SHP77 treated with DMSO at 0.1 percent for 48 hours (cell line): ENCODE measurements around the gene PARS2.

ENCODE experiments used
- DNase-seq: peaks from one replicate; lab custom pipeline; 2025; lab: John Stamatoyannopoulos, UW

Gene PARS2

DNA sequence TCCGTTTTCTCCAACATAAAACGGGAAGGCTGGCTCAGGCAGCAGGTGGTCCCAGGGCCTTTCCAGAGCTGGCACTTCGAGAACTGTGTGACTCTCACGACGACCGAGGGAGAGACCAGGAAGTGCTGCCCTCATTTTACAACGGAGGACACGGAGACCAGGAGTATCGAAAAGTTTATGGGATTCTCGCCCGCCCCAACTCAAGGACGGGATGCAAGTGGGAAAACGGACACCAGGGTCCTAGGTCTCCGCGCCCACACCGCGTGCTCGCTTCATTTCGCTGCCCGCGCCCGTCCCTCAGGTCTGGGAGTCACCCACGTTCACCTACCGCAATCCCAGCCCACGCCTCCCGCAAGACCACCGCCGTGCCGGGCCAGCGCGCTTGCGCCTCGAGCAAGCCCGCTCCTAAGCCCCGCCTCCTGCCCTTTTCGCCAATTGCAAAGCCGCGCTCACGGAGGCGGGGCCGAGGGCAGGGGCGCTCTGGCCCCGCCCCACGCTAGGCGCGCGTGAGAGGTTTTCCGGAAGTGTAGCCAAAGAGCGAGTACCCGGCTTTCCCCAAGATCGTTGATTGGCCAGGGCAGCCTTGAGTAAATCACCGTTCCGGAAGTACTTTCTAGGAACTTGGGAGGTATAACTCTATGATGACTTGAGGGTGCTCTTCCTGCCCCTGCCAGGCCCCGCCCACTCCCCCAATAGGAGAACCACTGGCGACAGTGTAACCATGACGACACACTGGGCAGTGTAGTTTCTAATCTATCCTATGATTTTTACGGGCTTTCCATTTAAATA lies at the start of gene PARS2:
PARS2 (minus strand) TSS at position 391 of the 789 bp plus-strand sequence. CDS start 5,362 bp downstream, outside the sequence.
- DNase-seq, result peak; percentile 98

DNA sequence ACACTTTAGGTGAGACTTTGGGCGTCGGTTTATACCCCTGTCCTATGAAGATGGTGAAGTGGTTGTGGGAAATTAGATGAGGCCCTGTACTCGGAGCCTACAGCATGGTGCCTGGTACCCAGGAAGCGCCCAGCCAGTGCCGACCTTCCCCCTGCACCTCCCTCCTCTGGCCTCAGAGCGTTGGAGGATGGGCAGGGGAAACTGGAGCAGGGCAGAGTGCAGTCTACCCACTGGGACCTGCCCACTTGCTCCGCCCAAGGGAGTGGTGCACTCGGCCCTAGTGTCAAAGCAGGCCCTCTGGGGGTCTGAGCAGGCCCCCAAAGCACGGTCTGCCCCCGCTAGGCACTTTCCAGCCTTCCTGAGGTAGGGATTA lies 49.8 kb upstream of the PARS2 start:
- DNase-seq, result no peak

DNA sequence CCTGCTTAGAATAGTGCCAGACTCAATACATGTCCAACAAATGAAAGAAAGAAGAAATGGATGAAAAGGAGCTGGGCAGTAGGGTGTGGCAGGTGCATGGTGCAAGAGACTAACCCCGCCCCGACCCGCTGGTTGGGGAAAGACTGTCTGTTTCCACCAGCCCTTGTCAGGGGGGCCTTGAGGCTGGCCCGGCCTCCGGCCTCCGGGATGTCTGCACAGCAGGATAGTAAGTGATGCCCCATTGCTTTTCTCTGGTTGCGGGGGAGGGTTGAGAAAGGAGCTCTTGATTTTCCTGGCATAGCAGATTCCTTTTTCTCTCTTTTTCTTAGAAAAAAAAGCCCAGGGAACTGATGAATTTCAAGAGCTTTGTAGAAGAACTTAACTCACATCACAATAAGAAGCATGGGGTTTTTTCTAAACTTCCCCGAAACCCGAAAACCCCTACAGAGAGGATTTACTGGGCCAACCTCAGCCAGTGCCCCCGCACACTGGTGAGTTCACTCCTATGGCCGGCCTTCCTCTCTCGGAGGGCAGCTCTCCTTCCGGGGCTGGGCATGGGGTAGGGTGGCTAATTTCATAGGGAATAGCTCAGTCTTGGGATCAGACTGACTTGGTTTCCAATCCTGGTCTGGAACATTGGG lies 49.3 kb upstream of the PARS2 start:
- DNase-seq, result no peak

DNA sequence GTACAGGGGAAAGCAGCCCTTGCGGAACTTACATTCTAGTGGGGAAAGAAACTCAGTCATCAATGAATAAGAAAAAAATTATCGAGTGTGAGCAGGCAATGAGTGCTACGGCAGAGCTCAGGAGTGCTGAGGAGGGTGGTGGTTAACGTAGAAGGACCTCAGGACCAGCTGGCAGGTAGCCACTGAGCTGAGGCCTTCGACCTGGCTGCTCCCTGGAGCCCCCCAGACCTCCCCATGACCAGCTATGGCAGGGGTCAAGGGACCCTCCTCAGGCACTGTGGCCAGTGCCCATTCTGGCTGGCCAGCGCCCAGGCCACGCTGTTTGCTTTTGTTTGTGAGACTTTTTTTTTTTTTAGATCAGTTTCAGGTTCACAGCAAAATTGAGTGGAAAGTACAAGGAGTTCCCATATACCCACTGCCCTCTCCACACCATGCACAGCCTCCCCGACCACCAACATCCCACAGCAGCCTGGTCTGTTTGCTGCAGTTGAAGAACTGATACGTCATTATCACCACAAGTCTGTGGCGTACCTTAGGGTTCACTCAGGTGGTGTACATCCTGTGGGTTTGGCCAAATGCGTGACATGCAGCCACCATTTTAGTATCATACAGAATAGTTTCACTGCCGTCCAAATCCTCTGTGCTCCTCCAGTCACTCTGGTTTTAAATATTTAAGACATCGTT lies 48.6 kb upstream of the PARS2 start:
- DNase-seq, result no peak

DNA sequence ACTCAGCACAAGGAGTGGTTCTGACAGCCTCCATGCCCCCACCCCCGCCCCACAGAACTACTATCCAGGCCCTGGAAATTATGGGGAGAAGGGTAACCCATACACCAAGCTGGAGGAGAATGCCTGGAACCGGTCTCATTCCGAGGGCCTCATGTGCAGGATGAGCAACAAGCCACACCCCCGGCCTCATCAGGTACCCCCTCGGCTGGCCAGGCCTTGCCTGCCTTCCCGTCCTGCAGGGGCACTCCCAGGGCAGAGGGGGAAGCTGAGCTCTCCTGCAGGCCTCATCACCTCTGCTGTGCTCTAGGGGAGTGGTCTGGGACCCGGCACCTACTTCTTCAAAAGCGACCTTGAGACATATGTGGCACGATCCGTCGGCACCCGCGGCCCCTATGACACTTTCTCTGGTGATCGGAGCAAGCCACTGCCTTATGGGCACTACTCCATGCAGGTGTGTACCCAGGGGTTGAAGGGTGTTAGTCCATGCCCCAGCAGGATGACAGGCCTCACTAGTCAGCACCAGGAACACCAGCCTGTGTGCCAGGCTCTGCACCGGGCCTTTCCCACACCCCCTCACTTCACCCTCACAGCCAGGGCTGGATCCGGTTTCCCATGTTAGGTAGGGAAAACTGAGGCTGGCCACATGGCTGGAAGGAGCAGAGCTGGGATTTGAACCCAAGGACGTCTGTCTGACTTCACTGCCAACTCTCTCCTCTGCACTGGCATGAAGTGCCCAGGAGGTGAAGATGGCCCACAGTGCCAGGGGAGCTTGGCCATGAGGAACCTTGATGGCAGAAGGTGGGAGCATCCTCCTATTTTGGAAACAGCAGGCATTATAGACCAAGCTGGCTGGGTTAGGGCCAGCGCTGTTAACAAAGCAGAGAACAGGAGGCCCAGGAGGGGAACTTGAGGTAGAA lies 47.7 kb upstream of the PARS2 start:
- no peak for DNase-seq

DNA sequence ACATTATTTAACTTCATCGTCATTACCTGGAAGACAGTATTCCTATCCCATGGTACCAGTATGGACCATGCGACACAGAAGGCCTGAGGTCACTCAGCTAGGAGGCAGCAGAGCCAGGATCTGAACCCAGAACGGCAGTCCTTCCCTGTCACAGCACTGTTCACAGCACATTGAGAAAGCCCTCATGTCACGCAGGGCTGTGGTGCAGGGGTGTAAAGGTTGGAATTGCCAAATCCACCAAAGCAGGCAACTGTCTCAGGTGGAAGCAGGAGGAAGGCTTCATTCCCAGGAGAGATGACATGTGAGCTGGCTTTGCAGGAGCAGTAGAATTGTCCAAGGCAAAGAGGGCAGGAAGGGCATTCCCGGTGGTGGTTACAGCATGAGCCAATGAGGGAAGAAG lies 46.7 kb upstream of the PARS2 start:
- DNase-seq, result no peak

DNA sequence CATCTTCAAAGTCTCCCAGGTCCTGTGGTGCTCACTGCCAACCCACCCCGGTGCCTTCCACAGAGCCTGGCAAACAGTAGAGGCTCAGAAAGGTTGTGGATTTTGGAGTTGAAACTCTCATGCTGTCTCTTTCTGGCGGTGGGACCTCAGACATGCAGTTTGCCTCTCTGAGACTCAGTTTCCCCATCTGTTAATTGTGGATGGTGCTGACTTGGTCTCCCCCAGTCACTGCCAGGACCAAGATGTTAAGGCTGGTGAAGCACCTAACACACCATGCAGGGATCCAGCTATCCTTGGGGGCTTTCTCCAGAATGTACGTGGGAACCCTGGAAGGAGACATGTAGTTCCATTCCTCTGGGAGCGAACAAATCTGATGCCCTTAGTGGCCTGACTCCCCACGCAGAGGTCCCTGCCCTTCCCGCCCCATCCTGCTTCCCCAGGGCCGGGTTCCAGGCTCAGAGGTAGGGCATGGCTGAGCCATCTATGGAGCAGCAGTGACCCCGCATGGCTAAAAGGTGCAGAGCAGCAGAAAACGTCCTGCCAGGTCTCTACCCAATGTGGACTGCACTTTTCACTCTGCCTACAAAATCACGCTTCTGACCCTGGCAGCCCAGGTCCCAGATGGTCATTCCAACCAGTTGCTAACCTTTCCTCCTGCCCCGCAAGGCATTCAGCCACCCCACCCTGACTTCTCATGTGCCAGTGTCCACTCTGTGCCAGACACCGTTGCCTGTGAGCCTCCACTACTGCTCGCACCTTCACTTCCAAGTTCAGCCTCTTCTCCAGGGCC lies 46.0 kb upstream of the PARS2 start:
- DNase-seq, result peak; percentile 16

DNA sequence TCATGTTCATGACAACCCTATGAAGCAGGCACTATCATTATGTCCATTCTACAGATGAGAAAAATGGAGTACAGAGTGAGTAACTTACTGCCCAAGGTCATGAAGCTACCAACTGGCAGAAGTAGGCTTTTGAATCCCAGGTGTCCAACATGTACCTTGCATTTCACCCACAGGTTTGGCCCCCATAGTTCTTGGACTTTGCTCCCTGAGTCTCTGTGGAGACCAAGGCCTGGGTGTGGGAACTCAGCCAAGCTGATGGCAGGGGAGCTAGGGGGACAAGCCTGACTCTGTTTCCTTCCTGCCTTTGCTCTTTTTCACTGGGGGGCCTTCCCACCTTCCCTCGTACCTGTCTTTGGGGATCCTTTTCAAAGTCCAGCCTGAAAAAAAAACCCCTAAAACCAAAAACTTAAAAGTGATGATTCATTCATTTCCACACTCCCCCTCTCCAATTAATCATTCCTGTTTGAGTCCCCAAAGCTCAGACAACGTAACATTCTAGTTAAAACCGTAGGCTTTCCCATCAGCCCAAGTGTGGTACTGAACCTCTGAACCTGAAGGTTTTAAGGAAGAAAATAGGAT lies 45.3 kb upstream of the PARS2 start:
- DNase-seq, result no peak

DNA sequence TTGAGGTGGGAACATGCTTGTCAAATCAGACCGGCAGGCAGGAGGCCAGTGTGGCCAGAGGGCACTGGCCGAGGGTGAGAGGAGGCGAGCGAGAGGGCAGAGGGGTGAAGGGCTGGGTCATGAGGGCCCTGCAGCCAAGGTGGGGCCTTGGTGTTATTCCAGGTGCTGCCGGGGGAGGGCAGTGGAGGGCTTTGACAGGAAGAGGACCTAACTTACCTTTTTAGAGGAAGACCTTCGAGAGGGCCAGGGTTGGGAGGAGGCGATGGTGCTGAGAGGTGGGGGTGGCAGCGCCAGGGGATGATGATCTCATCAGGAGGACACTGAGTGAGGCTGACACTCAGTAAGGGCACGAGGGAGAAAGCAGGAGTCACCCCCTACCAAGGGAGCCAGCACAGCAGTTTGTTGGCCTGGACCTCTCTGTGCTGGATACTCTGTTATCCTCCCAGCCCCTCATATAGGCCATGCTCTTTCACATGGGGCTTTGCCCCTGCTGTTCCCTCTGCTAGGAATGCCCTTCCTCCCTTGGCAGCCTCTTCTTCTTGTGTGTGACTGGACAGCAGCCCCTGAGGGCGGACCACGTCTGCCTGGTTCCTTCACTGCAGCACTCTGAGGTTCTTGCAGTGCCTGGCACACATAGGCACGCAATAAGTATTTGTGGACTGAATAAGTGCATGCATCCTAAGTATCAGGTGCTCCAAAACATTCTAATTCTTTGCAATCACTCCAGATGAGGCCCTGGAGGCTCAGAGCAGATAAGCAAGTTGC lies 44.3 kb upstream of the PARS2 start:
- no peak for DNase-seq

DNA sequence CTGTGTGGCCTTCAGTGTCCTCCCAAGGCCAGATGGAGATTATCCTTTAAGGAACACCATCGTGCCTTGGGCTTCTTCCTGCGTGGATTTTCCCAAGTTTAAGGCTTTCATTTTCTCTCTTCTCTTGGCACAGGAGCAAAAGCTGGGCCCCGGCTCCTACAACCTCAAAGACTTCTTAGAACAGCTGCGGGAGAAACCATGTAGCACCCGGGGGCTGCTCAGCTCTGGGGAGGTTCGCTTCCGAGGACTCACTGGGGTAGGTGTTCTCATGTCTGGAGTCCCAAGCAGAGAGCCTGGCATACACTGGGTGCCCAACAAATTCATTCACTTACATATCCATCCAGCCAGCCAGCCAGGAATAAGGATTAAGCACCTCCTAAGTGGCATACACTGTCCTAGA lies 43.4 kb upstream of the PARS2 start:
- no peak for DNase-seq

DNA sequence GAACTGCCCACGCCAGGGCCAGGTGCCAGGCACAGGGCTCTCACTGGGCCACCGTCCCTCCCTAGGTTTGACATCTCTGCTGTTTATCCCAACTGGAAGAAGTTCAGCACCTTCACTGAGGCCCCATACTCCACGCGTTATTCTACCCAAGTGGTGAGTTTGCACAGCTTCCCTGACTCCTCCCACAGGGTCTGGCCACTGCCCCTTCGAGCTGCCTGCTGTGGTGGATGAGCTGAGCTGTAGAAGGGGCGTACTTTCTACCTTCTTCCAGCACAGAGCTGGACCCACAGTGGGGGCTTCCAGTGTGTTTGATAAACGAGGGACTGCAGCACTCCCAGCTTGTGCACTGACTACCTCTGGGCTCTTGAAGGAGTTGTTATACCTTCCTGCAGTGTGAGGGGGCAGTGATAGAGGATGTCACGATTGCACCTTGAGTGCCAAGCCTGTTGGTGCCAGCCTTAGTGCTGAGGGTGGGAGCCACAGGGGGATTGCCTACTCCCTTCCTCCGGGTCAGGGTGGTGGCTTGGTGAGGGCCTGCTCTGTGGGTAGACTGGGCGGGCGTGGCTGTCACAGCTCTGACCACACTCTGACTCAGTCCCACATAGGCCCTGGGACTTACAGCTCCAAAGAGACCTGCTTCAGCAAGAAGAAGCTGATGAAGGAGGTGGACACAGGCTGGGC lies 42.7 kb upstream of the PARS2 start:
- no peak for DNase-seq

DNA sequence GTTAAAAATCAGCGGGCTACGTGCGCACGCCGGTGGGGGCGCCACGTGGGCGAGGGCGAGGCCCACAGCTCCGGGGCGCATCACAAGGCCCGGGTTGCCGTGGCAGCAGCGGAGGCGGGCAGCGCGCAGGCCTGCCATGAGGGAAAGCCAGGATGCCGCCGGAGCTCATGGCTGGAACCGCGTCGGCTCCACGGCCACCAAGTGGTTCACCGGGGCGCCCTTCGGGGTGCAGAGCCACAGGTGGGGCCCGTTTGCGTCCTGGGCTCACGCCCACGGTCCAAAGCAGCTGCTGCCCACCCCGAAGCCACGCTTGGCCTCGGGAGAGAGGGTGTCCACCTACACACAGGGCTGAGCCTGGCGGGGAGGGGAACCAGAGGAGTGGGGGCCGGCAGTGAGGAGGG lies 41.7 kb upstream of the PARS2 start:
- DNase-seq, result no peak

DNA sequence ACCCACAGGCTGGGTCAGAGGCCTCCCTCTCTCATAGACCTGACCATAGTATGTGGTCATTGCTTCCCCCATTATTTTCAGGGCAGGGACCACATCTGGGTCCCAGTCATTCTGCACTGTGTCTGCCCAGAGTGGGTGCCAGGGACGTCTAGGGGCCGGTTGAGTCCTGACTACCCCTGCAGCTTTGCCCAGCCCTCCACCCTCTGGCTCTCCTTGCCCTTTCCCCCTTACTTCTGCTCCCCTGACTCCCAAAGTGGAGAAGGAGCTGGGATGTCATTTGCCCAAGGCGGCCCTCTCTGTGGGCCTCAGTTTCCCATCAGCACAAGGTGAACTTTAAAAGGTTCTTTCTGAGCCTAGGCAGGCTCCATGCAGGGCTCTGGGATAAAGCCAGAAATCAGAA lies 41.1 kb upstream of the PARS2 start:
- no peak for DNase-seq

DNA sequence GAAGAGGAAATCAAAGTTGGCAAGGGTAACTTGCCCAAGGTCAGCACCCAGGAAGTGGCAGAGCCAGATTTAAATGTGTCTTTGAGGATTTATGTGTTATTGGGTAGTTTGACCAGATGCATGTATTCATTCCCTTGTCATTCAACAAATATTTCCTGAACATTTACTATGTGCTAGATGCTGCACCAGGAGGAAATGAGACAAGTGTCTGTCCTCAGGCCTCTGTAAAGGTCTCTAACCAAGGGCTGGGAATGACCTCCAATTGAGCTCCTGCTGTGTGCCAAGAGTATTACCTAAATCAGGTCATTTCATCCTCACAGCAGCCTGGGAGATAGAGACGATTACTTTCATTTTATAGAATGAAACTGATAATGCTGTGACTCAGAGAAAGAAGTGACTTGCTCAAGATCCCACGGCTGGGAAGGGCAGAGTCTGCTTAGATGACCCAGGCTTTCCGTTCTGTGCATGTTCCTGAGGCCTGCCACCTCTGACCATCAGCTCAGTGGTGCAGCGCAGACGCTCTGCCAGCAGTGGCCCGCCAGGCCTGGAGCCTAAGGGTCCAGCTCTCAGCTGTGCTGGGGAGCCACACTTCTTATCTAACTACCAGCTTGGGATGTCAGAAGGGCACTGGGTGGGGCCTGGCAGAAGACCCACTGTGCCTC lies 40.3 kb upstream of the PARS2 start:
- DNase-seq, result no peak

DNA sequence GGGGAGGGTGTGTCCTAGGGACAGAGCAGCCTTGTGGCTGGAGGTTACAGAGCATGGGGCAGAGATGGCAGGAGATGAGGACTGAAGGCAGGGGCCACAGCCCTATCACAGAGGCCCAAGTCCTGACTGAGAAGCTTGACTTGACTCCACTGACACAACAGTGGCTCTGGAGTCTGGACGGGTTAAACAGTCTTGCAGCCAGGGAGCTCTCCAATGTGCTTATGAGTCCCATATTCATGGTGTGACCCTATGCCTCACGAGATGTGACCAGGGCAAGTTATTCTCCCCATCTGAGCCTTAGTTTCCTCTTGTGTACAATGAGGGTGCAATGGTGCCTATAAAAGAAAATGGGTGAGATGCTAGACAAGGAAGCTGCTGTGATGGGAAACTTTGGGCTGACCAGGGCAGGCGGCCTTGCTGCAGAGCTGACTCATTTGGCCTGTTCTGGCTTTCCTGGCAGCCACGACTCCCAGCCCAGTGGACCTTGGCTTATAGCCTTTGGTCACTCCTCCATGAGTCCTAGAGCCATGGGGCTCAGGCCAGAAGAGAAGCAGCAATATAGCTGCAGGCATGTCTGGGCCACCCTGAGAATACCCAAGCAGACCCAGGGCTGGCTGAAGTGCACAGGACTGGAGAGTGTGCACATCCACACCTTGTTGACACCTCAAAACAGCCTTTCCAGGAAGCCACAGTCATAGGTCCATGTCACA lies 39.6 kb upstream of the PARS2 start:
- no peak for DNase-seq

DNA sequence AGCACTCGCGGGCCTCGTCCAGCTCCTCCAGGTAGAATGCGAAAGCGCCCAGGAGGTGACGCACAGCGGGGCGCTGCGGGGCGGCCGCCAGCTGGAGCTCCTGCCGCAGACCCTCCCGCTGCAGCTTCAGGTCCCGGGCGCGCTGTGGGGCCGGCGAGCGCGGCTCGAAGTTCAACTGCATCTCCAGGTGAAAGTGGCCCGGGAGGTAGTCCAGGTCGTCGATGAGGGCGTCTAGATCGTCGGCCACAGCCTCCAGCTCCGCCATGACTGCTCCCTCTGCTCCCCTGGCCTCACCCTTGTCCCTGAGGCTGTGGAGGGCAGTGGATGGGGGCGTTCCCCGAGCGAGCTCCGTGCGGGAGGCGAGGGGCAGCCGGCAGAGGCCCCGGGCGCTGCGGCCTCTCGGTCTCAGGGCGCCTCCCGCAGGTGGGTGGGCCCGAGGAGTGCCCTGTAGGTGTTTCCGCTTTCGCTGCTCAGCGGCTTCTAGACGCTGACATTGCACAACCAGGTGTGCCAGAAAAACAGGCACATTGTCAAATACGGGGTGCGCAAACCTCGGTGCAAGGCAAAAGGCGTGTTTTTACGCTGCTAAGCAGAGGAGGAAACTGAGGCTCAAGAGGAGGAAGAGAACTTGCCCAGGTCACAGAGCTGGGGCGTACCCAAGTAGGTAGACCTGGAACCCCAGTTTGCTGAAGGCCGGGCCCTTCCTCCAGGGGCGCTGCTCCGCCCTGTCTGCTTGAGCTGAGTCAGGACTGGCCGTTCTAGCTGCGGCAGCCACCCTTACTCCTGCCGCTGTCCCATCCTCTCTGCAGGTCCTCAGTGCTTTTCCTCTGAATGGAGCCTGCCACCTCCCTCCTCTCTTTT lies 36.8 kb upstream of the PARS2 start, which contains the start of gene TTC22:
TTC22 (minus strand) TSS at position 425 of the 861 bp plus-strand sequence; CDS start at position 265, 160 bp downstream.
- DNase-seq, result no peak
